Measurements from ENCODE around the gene RBM33.

Gene RBM33

GRCh38 chr7:155631155-155631554 lies 13.3 kb upstream of the RBM33 start:
- no peak for DNase-seq

- DNase-seq: no peak
These were observed 8.6 kb upstream of the RBM33 start for GRCh38 chr7:155635817-155636216.

- DNase-seq: no peak
These were observed 7.3 kb upstream of the RBM33 start for GRCh38 chr7:155637155-155637554.

- no peak for DNase-seq
These were observed 6.1 kb upstream of the RBM33 start for GRCh38 chr7:155638366-155638765.

GRCh38 chr7:155639958-155640520 lies 4.4 kb upstream of the RBM33 start:
- DNase-seq: no peak

GRCh38 chr7:155640629-155641028 lies 3.8 kb upstream of the RBM33 start:
- DNase-seq: no peak

GRCh38 chr7:155643804-155644177 lies 670 bp upstream of the RBM33 start:
- no peak for DNase-seq

- DNase-seq: peak; percentile 63
These were observed 579 bp downstream of the RBM33 start for GRCh38 chr7:155644971-155645509.

- no peak for DNase-seq
These were observed 1.2 kb downstream of the RBM33 start for GRCh38 chr7:155645662-155646061.

- no peak for DNase-seq
These were observed 2.2 kb downstream of the RBM33 start for GRCh38 chr7:155646669-155647068.

- DNase-seq: no peak
These were observed 2.8 kb downstream of the RBM33 start for GRCh38 chr7:155647302-155647701.

- DNase-seq: no peak
These were observed 3.3 kb downstream of the RBM33 start for GRCh38 chr7:155647734-155648133.

- no peak for DNase-seq
These were observed 4.4 kb downstream of the RBM33 start for GRCh38 chr7:155648752-155649339.

GRCh38 chr7:155649588-155649987 lies 5.1 kb downstream of the RBM33 start:
- DNase-seq: no peak

- no peak for DNase-seq
These were observed 8.0 kb downstream of the RBM33 start for GRCh38 chr7:155652156-155653114.

- no peak for DNase-seq
These were observed 9.3 kb downstream of the RBM33 start for GRCh38 chr7:155653803-155654202.

GRCh38 chr7:155656891-155657290 lies 12.4 kb downstream of the RBM33 start:
- no peak for DNase-seq

GRCh38 chr7:155660059-155660757 lies 15.7 kb downstream of the RBM33 start:
- no peak for DNase-seq

- no peak for DNase-seq
These were observed 16.3 kb downstream of the RBM33 start for GRCh38 chr7:155660758-155661093.

- DNase-seq: no peak
These were observed 18.0 kb downstream of the RBM33 start for GRCh38 chr7:155662343-155663043.

- no peak for DNase-seq
These were observed 19.5 kb downstream of the RBM33 start for GRCh38 chr7:155663937-155664336.
